K562 (cell line): ENCODE measurements around the gene ANTXRL. TPM values are rescaled to one million over a fixed set of nuclear protein-coding genes. Genes with fewer than 3 reads are reported as not detected.

Experiments used
- ETV6 ChIP-seq, 3 experiments: fragments of 150-350 bp in 1 of 3; sonication (generic) in 1 of 3; formaldehyde crosslinking in 1 of 3; IDR thresholded peaks; 2 replicates each; pipeline versions ENCODE4 v1.6.1 to v1.8.0; 2014 to 2022; ENCODE audit warnings: borderline replicate concordance in 2 of 3, low read depth in 2 of 3, antibody characterized with exemption in 1 of 3, low read length in 1 of 3, mild to moderate bottlenecking in 1 of 3, missing genetic modification reagents in 1 of 3
- JUND ChIP-seq, 2 experiments: IDR thresholded peaks; 2 replicates in 1 of 2; 3 replicates in 1 of 2; pipeline ENCODE4 v1.6.1; 2011; ENCODE audit warnings: borderline replicate concordance in 2 of 2, low read depth in 2 of 2, low read length in 2 of 2, improper control_type of control experiment in 1 of 2, missing biosample characterization in 1 of 2, missing genetic modification characterization in 1 of 2, missing genetic modification reagents in 1 of 2
- MTF1 ChIP-seq: fragments of 250-450 bp; sonication (Bioruptor Pico); IDR thresholded peaks from 2 replicates; pipeline ENCODE4 v1.9.0; 2021; ENCODE audit warnings: moderate library complexity, mild to moderate bottlenecking, inconsistent platforms, borderline replicate concordance
- NFATC3 ChIP-seq: fragments of 450-650 bp; IDR thresholded peaks from 2 replicates; pipeline ENCODE4 v1.6.1; 2017; ENCODE audit warnings: mild to moderate bottlenecking
- SLC30A9 ChIP-seq: fragments of 250-450 bp; sonication (Bioruptor Pico); IDR thresholded peaks from 2 replicates; pipeline ENCODE4 v1.8.0; 2022; ENCODE audit warnings: mild to moderate bottlenecking, moderate library complexity
- TEAD4 ChIP-seq, 2 experiments: sonication (generic) in 1 of 2; formaldehyde crosslinking in 1 of 2; IDR thresholded peaks; 2 replicates each; pipeline versions ENCODE4 v1.6.1 to v1.8.0; 2012 to 2022; ENCODE audit warnings: borderline replicate concordance in 1 of 2, inconsistent platforms in 1 of 2, low read length in 1 of 2, mild to moderate bottlenecking in 1 of 2, missing genetic modification reagents in 1 of 2
- polyA plus RNA-seq, 8 experiments: library from polyadenylated mRNA; depleted of rRNA in 4 of 8; stranded (reverse) in 5 of 8; unstranded in 3 of 8; fragments of >200 nt; fragmentation: Nextera tagmentation in 2 of 8; fragmentation: Illumina TruSeq in 1 of 8; extraction: Ambion mirVana in 2 of 8; extraction: Trizol in 1 of 8; gene quantifications; 2 replicates each; pipeline versions ENCODE4 v1.2.1 to v1.2.3, GENCODE V29; 2011 to 2014; ENCODE audit warnings: inconsistent platforms in 1 of 8, missing spikeins in 1 of 8
- total RNA-seq, 7 experiments: library from RNA; depleted of rRNA in 6 of 7; stranded (reverse); fragments of >200 nt in 6 of 7; fragmentation: Illumina TruSeq in 2 of 7; extraction: Trizol in 2 of 7; gene quantifications; 2 replicates each; pipeline versions ENCODE4 v1.2.1 to v1.2.3, GENCODE V29; 2011 to 2021; ENCODE audit warnings: low replicate concordance in 1 of 7
- TF ChIP-seq, protein P1 (sequence below): fragments of 150-350 bp; IDR thresholded peaks from 2 replicates; pipeline ENCODE4 v1.6.1; 2014; ENCODE audit warnings: low read depth, mild to moderate bottlenecking, low read length, borderline replicate concordance
- TF ChIP-seq, protein P2 (sequence below): sonication (generic); formaldehyde crosslinking; IDR thresholded peaks from 2 replicates; pipeline ENCODE4 v1.5.0; 2020; ENCODE audit warnings: missing genetic modification reagents
- TF ChIP-seq, protein P3 (sequence below): fragments of 250-450 bp; sonication (Bioruptor Pico); IDR thresholded peaks from 2 replicates; pipeline ENCODE4 v1.8.0; 2021; ENCODE audit warnings: mild to moderate bottlenecking, moderate library complexity

ANTXRL gene
- total and polyA plus RNA-seq, 9 of the 15 experiments (the other 6 are each of a cell fraction or from before 2014, with no cell fraction given) = not detected

DNA sequence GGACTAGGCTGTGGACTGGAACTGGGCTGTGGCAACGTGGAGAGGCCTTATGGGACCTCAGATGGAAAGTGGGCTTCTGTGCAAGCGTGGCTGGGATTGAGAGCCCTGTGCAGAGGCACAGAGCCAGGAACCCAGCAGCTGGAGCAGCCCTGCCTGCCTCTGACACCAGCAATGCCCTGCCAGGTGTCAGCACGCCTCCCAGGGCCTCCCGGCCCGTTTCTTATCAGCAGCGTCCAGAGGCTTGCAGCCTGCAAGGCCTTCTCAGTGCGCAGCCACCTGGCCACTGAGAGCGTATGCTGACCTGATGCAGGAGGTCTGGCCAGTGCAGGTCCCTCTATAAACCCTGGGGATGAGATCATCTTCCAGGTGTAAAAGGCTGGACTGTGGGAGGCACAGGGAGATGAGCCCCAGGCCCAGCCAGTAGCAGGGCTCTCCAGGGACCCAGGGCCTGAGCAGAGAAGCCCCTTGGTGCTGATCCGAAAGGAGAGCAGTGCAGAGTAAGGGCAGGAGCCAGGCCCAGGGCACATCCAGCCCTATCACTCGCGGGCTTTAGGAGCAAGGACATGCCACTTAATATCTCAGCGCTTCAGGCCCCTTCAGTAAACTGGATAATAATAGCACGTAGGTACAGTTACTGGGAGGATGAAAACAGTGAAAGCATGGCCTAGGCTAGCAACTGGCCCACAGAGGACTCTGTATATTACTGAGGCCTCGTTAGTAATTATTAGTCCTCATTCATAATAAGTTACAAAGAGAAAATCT, 38.8 kb upstream of the ANTXRL start (continued):
- TF ChIP-seq, protein P1, sequence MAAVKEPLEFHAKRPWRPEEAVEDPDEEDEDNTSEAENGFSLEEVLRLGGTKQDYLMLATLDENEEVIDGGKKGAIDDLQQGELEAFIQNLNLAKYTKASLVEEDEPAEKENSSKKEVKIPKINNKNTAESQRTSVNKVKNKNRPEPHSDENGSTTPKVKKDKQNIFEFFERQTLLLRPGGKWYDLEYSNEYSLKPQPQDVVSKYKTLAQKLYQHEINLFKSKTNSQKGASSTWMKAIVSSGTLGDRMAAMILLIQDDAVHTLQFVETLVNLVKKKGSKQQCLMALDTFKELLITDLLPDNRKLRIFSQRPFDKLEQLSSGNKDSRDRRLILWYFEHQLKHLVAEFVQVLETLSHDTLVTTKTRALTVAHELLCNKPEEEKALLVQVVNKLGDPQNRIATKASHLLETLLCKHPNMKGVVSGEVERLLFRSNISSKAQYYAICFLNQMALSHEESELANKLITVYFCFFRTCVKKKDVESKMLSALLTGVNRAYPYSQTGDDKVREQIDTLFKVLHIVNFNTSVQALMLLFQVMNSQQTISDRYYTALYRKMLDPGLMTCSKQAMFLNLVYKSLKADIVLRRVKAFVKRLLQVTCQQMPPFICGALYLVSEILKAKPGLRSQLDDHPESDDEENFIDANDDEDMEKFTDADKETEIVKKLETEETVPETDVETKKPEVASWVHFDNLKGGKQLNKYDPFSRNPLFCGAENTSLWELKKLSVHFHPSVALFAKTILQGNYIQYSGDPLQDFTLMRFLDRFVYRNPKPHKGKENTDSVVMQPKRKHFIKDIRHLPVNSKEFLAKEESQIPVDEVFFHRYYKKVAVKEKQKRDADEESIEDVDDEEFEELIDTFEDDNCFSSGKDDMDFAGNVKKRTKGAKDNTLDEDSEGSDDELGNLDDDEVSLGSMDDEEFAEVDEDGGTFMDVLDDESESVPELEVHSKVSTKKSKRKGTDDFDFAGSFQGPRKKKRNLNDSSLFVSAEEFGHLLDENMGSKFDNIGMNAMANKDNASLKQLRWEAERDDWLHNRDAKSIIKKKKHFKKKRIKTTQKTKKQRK = no peak
- TF ChIP-seq SLC30A9 (CRISPR knock-in tag) (no peak), JUND (IDR thresholded peaks at IDR 0.05; ENCODE audit: borderline replicate concordance, low read depth, low read length) (0 out of 2 replicates have a peak, but pooled peaks have one; percentile 17), JUND (tag; IDR thresholded peaks at IDR 0.05; ENCODE audit: borderline replicate concordance, low read depth, low read length) (peak; percentile 39; the same call in 1 of the 3 replicates), ETV6 (IDR thresholded peaks at IDR 0.05; ENCODE audit: borderline replicate concordance in 1 of 2, low read depth in 2 of 2, low read length in 1 of 2) (no peak), ETV6 (CRISPR knock-in tag; IDR thresholded peaks at IDR 0.05; ENCODE audit: borderline replicate concordance) (no peak), NFATC3 (no peak), TEAD4 (IDR thresholded peaks at IDR 0.05; ENCODE audit: low read length) (peak; percentile 84), TEAD4 (CRISPR knock-in tag; IDR thresholded peaks at IDR 0.05; ENCODE audit: borderline replicate concordance) (no peak), MTF1 (CRISPR knock-in tag) (no peak)
- TF ChIP-seq, protein P2, sequence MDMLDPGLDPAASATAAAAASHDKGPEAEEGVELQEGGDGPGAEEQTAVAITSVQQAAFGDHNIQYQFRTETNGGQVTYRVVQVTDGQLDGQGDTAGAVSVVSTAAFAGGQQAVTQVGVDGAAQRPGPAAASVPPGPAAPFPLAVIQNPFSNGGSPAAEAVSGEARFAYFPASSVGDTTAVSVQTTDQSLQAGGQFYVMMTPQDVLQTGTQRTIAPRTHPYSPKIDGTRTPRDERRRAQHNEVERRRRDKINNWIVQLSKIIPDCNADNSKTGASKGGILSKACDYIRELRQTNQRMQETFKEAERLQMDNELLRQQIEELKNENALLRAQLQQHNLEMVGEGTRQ (CRISPR knock-in tag) = no peak
- TF ChIP-seq, protein P3, sequence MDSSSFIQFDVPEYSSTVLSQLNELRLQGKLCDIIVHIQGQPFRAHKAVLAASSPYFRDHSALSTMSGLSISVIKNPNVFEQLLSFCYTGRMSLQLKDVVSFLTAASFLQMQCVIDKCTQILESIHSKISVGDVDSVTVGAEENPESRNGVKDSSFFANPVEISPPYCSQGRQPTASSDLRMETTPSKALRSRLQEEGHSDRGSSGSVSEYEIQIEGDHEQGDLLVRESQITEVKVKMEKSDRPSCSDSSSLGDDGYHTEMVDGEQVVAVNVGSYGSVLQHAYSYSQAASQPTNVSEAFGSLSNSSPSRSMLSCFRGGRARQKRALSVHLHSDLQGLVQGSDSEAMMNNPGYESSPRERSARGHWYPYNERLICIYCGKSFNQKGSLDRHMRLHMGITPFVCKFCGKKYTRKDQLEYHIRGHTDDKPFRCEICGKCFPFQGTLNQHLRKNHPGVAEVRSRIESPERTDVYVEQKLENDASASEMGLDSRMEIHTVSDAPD (CRISPR knock-in tag) = no peak
